HG02588 (cell line): ENCODE measurements around the gene SYT2.
"Not testable (repeated sequence)": the region's sequence is repeated elsewhere in the genome, so short reads cannot be mapped to it uniquely, and the experiment has no call there.

Source experiments
- ATAC-seq: cut with Tn5 transposase; IDR thresholded peaks from one replicate; pipeline ENCODE4 v1.9.1; 2021; ENCODE audit warnings: mild to moderate bottlenecking, moderate library complexity; ENCODE audit not compliant: unreplicated experiment

Gene SYT2

DNA sequence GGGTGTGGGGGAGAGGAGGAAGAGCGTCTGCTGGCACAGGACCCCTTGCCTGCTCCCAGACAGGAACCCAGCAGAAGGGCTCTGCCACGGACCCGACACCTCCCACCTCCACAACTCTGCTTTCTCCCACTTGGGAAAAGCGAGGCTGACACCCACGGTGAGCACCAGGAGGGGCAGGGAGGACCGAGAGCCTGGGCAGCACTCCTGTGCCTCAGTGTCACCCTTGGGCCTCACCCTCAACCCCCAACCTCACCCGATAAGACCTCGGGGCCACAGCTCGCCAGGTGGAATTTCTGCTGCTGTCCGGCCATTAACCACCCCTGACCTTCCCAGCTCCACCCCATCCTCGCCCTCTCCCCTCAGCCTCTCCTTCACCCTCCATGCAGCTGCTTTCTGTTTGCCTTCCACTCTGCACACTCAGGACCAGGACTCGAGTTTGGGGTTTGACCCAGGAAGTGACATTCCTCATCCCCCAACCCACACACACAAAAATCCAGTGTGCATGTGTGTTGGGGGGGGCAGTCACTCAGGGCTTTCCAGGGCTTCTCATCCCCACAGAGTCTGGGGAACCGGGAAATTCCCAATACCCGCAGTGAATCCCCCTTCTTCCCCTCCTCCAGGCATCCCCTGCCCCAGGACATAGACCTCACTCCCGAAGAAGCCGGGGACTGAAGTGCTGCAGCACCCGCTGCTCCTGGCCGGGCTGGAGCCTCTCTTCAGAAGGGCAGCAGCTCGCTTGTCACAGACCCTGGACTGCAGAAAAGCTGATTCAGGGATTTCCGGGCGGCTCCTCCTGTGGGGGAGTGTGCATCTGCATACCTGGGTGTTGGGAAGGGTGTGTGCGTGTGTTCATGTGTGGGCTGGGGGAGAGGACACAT is 65.8 kb downstream of the SYT2 start:
- no peak for ATAC-seq

DNA sequence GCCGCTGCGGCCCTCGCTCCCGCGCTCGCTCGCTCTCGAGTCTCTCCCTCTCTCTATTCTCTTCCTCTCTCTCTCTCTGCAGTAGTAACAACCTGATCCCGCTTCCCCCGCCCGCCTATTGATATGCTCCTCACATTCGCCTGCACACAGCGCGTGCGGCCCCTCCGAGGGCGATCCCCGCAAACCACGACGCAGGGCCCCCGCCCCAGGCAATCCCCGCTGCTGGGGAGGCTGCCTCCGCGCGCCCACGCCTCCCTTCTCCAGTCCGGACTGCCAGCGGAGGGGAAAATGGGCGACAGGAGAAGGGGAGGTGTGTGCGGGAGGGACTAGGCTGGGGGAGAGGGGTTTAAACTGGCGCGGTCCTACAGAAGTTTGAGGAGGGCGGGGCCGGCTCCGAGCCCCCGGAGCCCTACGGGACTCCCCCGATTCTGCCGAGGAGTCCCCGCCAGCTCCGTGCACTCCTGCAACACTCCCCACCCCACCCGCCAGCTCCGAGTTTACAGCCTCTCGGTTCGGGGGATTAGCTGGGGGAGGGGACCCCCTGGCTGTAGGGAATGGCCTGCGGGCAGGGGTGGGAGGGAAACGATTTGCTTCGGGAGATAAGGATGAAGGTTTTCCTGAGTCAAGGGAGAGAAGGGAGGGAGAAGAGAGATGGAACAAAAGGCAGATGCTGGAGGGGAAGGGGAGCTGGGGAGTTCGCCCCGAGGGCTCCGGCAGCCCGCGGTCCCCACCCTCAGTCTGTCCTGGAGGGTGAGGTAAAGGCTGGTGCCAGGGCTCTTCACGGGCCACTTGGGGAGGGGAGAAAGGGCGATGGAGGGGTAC is 66.6 kb downstream of the SYT2 start:
- ATAC-seq = no peak

GRCh38 chr1:202642619-202643291 is 67.5 kb downstream of the SYT2 start:
- ATAC-seq = no peak

GRCh38 chr1:202642212-202642611 is 68.0 kb downstream of the SYT2 start:
- no peak for ATAC-seq

- ATAC-seq = no peak
Observed at GRCh38 chr1:202639500-202639899, 70.8 kb downstream of the SYT2 start.

GRCh38 chr1:202638701-202639305 is 71.5 kb downstream of the SYT2 start:
- not testable (repeated sequence) for ATAC-seq

GRCh38 chr1:202638019-202638700 is 72.1 kb downstream of the SYT2 start:
- ATAC-seq = no peak

DNA sequence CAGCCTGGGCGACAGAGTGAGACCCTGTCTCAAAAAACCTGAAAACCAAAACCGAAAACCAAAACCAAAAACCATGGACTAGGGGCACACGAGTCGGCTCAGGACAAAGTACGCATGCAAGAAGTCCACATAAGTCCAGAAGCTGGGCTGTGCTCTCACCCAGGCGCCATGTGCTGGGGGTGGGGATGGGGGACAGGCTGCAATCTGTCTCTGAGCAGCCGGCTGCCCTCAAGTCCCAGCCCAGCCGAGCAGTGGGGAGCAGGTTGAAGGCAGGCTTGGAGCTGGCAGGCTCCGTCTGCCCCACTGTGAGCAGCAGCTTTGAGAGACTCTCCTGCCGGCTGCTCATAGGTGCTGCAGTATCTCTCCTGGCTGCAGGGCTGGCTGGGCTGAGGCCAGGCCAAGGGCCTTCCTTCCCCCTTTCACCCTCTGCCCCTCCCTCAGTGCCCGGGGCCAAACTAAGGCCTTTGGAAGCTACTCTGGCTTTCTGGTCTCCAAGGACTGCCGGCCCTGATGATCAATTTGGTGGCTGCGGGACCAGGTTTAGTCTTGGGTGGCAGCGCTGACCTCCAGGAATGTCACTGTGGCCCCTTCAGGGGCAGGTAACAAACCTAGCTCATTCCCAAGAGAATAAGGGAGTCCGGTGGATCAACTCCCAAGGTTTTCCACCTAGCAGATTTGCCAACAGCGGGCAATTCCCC is 72.8 kb downstream of the SYT2 start:
- not testable (repeated sequence) for ATAC-seq

DNA sequence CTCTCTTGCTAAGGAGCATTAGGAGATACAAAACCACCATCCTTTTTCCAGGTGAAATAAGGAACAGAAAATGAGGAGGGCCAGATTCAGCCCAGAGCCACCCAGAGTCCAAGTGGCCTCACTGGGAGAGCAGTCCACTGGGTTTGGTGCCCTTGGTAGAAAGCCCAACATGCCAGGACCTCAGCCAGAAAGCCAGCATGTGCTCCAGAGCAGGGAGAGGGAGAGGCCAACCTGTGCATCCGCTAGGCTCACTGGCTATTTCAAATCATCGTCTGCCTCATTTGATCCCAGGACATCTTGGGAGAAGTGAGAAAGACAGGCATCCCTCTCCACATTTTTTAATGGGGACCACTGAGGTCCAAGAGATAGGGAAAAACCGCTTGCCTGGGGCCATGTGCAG is 74.1 kb downstream of the SYT2 start:
- not testable (repeated sequence) for ATAC-seq

- ATAC-seq = no peak
Observed at GRCh38 chr1:202632241-202632640, 78.0 kb downstream of the SYT2 start.

DNA sequence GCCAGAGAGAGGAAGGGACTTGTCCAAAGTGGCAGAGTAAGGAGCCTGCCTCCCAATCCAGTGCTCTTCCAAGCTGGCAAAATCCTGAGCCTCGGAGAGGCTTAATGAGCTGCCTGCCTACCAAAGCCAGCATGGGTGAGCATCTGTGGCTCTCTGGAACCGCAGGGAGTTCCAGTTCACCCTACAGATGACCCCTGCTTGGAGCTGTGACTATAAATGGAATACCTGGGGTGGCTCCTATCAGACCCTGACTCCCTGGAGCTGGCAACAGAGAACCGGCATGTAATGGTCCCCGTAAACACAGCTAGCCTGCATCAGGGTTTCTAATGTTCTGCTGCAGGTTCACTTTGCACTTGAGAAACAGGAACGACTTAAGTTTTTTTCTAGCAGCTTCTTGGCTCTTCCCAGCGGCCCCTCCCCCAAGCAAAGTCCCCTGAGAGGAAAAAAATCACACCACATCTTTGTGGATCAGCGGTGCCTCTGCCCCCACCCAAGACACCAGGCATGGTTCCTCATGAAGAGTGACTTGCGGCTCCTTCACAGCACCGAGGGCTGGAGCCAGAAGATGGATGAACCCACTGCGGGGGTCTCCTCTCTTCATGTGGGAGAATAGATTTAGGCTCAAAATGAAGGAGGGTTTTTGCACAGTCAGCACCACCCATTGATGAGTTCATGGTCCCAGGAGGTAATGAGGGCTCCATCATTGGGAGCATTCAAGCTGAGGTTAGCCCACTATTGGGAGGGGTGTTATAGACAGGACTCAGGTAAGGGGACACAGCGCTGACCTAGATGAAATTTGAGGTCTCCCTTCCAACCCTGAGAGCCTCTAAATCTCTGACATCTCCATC is 79.0 kb downstream of the SYT2 start:
- ATAC-seq = no peak

GRCh38 chr1:202630541-202630940 is 79.7 kb downstream of the SYT2 start:
- no peak for ATAC-seq

- ATAC-seq = not testable (repeated sequence)
Observed at GRCh38 chr1:202630096-202630495, 80.2 kb downstream of the SYT2 start.

GRCh38 chr1:202629257-202629811 is 80.9 kb downstream of the SYT2 start:
- peak; percentile 45 for ATAC-seq

DNA sequence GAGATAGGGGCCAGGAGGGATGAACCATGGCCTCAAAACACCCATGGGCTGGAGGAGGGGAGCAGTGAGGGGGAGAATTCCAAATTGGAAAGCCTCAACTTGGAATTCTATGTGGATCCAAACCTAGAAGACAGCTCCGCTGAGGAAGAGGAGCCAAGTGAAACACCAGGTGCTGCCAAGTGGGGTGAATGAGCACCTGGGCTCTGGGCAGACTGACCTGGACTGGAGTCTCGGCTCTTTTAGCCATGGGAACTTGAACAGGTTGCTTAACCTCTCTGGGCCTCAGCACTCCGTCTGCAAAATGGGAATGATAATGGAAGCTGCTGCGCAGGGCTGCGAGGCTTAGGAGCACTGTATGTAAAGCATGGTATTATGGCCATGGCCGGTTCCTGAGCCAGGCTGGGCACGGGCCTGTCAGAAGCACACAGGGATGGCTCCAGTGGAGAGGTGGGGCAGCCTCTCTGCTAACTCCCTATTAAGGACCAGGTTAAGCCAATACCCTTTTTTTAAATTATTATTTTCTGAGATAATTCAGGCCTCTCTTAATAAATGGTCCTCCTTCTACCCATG is 81.5 kb downstream of the SYT2 start:
- ATAC-seq = no peak

GRCh38 chr1:202627841-202628565 is 82.3 kb downstream of the SYT2 start:
- ATAC-seq = no peak

DNA sequence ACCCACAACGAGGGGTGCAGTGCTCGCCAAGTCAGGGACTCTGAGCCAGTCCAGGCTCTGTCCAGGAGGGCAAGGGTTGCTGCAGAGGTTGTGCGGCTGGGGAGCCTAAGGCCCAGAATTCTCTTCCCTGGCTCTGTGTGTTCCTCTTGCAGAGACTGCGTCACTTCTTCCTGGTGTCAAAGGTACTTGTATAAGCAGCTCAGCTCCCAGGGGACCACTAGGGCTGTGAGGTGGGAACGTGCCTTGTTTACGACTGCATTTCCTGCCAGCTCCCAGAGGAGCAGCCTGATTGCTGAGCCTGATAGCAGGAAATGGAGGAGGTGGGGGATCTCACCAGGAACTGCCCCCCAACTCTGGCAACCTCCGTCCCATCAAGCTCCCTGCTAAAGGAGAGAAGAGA is 83.2 kb downstream of the SYT2 start:
- ATAC-seq = not testable (repeated sequence)
